OCI-LY1 (cell line): Measurements from ENCODE around the gene ANO8.

Experiments used
- CTCF ChIP-seq: fragments of 200-600 bp; sonication (generic), shearing (Covaris generic); IDR thresholded peaks from 2 replicates; pipeline ENCODE4 v1.5.1; 2017; ENCODE audit warnings: mild to moderate bottlenecking, antibody characterized with exemption, low read length, moderate library complexity, mixed read lengths
- EZH2 ChIP-seq: fragments of 200-600 bp; sonication (generic), shearing (Covaris generic); IDR thresholded peaks from 2 replicates; pipeline ENCODE4 v1.8.0; 2017; ENCODE audit warnings: borderline replicate concordance, mixed run types, mild to moderate bottlenecking, antibody characterized with exemption, low read length, moderate library complexity, mixed read lengths

- TF ChIP-seq CTCF (no peak), EZH2 (no peak)
Observed at GRCh38 chr19:17370026-17370587, 35.5 kb upstream of the ANO8 start.
